ENCODE measurements around the gene TOR1A.

DNA sequence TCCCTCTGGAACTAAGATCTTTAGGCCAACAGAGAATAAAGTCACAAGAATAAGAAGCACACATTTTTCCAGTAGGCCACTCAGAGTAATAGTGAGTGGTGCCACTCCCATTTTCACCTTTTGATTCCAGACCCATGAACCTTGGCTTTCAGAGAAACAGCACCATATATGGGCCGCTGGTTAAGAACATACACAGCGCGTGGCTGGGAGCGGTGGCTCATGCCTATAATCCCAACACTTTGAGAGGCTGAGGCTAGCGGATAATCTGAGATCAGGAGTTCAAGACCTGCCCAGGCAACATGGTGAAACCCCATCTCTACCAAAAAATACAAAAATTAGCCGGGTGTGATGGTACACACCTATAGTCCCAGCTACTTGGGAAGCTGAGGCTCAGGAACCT is 55.5 kb downstream of the TOR1A start:
- TF ChIP-seq, protein P1, sequence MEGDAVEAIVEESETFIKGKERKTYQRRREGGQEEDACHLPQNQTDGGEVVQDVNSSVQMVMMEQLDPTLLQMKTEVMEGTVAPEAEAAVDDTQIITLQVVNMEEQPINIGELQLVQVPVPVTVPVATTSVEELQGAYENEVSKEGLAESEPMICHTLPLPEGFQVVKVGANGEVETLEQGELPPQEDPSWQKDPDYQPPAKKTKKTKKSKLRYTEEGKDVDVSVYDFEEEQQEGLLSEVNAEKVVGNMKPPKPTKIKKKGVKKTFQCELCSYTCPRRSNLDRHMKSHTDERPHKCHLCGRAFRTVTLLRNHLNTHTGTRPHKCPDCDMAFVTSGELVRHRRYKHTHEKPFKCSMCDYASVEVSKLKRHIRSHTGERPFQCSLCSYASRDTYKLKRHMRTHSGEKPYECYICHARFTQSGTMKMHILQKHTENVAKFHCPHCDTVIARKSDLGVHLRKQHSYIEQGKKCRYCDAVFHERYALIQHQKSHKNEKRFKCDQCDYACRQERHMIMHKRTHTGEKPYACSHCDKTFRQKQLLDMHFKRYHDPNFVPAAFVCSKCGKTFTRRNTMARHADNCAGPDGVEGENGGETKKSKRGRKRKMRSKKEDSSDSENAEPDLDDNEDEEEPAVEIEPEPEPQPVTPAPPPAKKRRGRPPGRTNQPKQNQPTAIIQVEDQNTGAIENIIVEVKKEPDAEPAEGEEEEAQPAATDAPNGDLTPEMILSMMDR (conservative IDR thresholded peaks at IDR 0.05; ENCODE audit: low read length): no peak
- TF ChIP-seq EZH2phosphoT487 (IDR thresholded peaks at IDR 0.05; ENCODE audit: borderline replicate concordance): no peak
